Hepatocyte (in vitro differentiated cells): ENCODE results near the gene ARHGAP10.

Source experiments
- EZH2 ChIP-seq: fragments of 200-600 bp; sonication (generic); IDR thresholded peaks from 2 replicates; pipeline ENCODE4 v1.6.1; 2016; ENCODE audit warnings: antibody characterized with exemption, mild to moderate bottlenecking, borderline replicate concordance
- EZH2phosphoT487 ChIP-seq: fragments of 200-600 bp; sonication (generic); IDR thresholded peaks from one replicate; pipeline ENCODE4 v1.6.1; 2018; ENCODE audit warnings: antibody characterized with exemption, mild to moderate bottlenecking, low read depth, moderate library complexity; ENCODE audit not compliant: unreplicated experiment, severe bottlenecking
- TF ChIP-seq, protein P1 (sequence below): fragments of 200-600 bp; sonication (generic); IDR thresholded peaks from 2 replicates; pipeline ENCODE4 v1.5.1; 2016; ENCODE audit warnings: antibody characterized with exemption, mild to moderate bottlenecking; ENCODE audit not compliant: poor library complexity

DNA sequence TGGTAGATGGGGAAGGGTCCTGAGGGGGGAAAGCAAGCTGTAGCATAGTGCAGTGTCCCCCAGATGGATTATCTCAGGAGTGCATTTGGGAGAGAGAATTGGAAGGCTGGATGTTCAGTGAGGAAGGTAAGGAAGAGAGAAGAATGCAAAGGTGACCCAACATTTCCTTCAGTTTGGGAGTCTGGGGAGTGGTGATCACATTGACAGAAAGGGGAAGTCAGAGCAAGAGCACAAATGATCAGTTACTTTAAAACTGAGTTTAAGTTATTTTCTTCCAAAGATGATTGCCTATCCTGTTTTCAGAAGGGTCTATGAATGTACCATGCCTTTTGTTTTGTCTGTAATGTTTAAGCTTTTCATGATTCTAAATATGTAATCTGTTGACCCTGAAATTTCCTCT lies 47.6 kb downstream of the ARHGAP10 start:
- TF ChIP-seq, protein P1, sequence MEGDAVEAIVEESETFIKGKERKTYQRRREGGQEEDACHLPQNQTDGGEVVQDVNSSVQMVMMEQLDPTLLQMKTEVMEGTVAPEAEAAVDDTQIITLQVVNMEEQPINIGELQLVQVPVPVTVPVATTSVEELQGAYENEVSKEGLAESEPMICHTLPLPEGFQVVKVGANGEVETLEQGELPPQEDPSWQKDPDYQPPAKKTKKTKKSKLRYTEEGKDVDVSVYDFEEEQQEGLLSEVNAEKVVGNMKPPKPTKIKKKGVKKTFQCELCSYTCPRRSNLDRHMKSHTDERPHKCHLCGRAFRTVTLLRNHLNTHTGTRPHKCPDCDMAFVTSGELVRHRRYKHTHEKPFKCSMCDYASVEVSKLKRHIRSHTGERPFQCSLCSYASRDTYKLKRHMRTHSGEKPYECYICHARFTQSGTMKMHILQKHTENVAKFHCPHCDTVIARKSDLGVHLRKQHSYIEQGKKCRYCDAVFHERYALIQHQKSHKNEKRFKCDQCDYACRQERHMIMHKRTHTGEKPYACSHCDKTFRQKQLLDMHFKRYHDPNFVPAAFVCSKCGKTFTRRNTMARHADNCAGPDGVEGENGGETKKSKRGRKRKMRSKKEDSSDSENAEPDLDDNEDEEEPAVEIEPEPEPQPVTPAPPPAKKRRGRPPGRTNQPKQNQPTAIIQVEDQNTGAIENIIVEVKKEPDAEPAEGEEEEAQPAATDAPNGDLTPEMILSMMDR = no peak
- TF ChIP-seq EZH2phosphoT487 (no peak), EZH2 (no peak)
